T-helper 1 cell treated with Interleukin-12 subunit alpha and Interleukin-12 subunit beta and Interleukin-4 antibody, amounts not matched to agents 30 μg/mL and 1 μg/mL, for 36 hours (primary cell): Measurements from ENCODE around the gene MAN1C1.
"Not testable (repeated sequence)": the region's sequence is repeated elsewhere in the genome, so short reads cannot be mapped to it uniquely, and the experiment has no call there.

ENCODE experiments used
- H3K27ac Mint-ChIP-seq: one replicate; pipeline ENCODE4 v1.8.0; 2021; ENCODE audit warnings: mild to moderate bottlenecking, mixed read lengths
- H3K27me3 Mint-ChIP-seq: one replicate; pipeline ENCODE4 v1.8.0; 2021; ENCODE audit warnings: low read depth, mixed read lengths
- H3K36me3 Mint-ChIP-seq: one replicate; pipeline ENCODE4 v1.8.0; 2021; ENCODE audit warnings: low read depth, mixed read lengths
- H3K4me1 Mint-ChIP-seq: one replicate; pipeline ENCODE4 v1.8.0; 2021; ENCODE audit warnings: low read depth, mixed read lengths
- H3K4me3 Mint-ChIP-seq: one replicate; pipeline ENCODE4 v1.8.0; 2021; ENCODE audit warnings: mild to moderate bottlenecking, moderate library complexity, mixed read lengths
- H3K9me3 Mint-ChIP-seq: one replicate; pipeline ENCODE4 v1.8.0; 2021; ENCODE audit warnings: mixed read lengths

The MAN1C1 gene

GRCh38 chr1:25576459-25577133 lies 40.0 kb upstream of the MAN1C1 start:
- Mint-ChIP-seq H3K4me1 (no peaks in the 10 kb centered on the region), H3K36me3 (no peaks in the 10 kb centered on the region), H3K4me3 (no peak overlapping the region), H3K27me3 (peaks cover 23% of the 10 kb centered on the region), H3K27ac (no peak overlapping the region), H3K9me3 (no peaks in the 10 kb centered on the region)

- Mint-ChIP-seq H3K4me1 (no peaks in the 10 kb centered on the region), H3K4me3 (no peak overlapping the region), H3K27ac (no peak overlapping the region)
Measured at GRCh38 chr1:25577134-25577920, 39.3 kb upstream of the MAN1C1 start.

GRCh38 chr1:25579292-25580252 lies 37.0 kb upstream of the MAN1C1 start:
- Mint-ChIP-seq H3K9me3 (no peaks in the 10 kb centered on the region), H3K27me3 (peaks cover 27% of the 10 kb centered on the region), H3K36me3 (no peaks in the 10 kb centered on the region), H3K27ac (no peak overlapping the region), H3K4me3 (no peak overlapping the region), H3K4me1 (no peaks in the 10 kb centered on the region)

More at GRCh38 chr1:25577134-25577920, 39.3 kb upstream of the MAN1C1 start:
- Mint-ChIP-seq H3K9me3 (no peaks in the 10 kb centered on the region), H3K27me3 (peaks cover 23% of the 10 kb centered on the region), H3K36me3 (no peaks in the 10 kb centered on the region)

GRCh38 chr1:25580927-25581326 lies 35.7 kb upstream of the MAN1C1 start:
- Mint-ChIP-seq H3K36me3 (no peaks in the 10 kb centered on the region), H3K27ac (no peak overlapping the region), H3K4me3 (no peak overlapping the region), H3K27me3 (peaks cover 32% of the 10 kb centered on the region), H3K9me3 (no peaks in the 10 kb centered on the region), H3K4me1 (no peaks in the 10 kb centered on the region)

DNA sequence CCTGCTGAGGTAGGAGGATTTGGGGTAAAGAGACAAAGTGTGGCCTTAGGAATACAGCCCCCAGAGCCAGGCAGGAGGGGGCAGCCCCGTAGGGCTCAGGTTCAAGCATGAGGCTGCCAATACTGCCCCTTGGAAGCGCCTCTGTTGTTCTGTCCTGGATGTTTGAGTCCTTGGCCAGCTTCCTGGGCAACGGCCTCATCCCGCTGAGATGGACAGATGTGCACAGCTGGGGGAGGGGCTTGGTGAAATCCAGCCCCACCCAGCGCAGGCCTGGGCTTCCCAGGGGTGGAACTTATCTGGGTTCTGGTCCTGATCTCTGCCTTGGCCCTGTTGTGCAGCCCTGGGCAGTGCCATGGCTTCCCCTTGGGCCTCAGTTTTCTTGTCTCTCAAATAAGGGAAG lies 34.8 kb upstream of the MAN1C1 start:
- H3K9me3 Mint-ChIP-seq: no peaks in the 10 kb centered on the region
- H3K4me1 Mint-ChIP-seq: no peaks in the 10 kb centered on the region
- H3K27ac Mint-ChIP-seq: no peak overlapping the region
- no peak overlapping the region for H3K4me3 Mint-ChIP-seq
- no peaks in the 10 kb centered on the region for H3K36me3 Mint-ChIP-seq
- peaks cover 32% of the 10 kb centered on the region for H3K27me3 Mint-ChIP-seq

DNA sequence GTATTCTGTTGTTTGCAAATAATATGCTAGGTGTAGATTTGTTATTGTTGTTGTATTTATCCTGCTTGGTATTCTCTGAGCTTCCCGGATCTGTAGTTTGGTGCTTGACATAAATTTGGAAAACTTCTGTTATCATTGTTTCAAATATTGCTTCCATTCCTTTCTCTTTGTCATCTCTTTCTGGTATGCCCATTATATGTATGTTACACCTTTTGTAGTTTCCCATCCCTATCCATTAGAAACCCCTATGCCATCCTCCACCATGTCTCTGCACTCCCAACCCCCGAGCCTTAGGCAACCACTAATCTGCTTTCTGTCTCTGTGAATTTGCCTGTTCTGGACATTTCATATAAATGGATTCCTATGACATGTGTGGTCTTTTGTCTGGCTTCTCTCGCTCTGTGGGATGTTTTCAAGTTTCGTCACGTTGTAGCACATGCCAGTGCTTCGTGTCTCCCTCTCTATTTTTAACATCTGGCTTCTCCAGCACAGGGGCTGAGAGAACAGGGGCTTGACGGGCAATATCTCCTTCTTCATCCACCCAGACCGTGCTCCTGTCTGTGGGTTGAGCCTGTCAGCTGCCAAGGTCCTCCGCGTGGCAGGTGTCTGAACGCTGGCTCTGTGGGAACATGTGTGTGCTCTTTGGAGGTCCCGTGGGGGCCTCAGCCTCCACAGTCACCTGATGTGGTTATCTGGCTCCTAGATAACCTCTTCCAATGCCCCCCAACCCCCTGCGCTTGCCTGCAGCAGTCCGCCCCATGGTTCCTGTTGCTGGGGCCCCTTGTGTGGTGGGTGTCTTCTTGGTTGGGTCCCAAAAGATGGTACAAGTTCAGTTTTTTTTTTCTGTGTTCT lies 32.8 kb upstream of the MAN1C1 start:
- H3K4me3 Mint-ChIP-seq: no peak overlapping the region
- H3K27me3 Mint-ChIP-seq: peaks cover 40% of the 10 kb centered on the region
- H3K36me3 Mint-ChIP-seq: no peaks in the 10 kb centered on the region
- no peaks in the 10 kb centered on the region for H3K9me3 Mint-ChIP-seq
- H3K4me1 Mint-ChIP-seq: no peaks in the 10 kb centered on the region
- no peak overlapping the region for H3K27ac Mint-ChIP-seq

GRCh38 chr1:25586181-25586588 lies 30.4 kb upstream of the MAN1C1 start:
- no peak overlapping the region for H3K27ac Mint-ChIP-seq
- H3K36me3 Mint-ChIP-seq: no peaks in the 10 kb centered on the region
- H3K4me1 Mint-ChIP-seq: no peaks in the 10 kb centered on the region
- H3K4me3 Mint-ChIP-seq: no peak overlapping the region
- H3K9me3 Mint-ChIP-seq: no peaks in the 10 kb centered on the region
- peaks cover 33% of the 10 kb centered on the region for H3K27me3 Mint-ChIP-seq

GRCh38 chr1:25587290-25587689 lies 29.3 kb upstream of the MAN1C1 start:
- Mint-ChIP-seq H3K27ac (no peak overlapping the region), H3K27me3 (peaks cover 30% of the 10 kb centered on the region), H3K4me3 (no peak overlapping the region), H3K9me3 (no peaks in the 10 kb centered on the region), H3K36me3 (no peaks in the 10 kb centered on the region), H3K4me1 (no peaks in the 10 kb centered on the region)

DNA sequence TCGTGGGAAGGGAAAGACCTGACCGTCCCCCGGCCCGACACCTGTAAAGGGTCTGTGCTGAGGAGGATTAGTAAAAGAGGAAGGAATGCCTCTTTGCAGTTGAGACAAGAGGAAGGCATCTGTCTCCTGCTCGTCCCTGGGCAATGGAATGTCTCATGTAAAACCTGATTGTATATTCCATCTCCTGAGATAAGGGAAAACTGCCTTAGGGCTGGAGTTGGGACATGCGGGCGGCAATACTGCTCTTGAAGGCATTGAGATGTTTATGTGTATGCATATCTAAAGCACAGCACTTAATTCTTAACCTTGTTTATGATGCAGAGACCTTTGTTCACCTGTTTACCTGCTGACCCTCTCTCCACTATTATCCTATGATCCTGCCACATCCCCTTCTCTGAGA lies 28.4 kb upstream of the MAN1C1 start:
- H3K27ac Mint-ChIP-seq, H3K36me3 Mint-ChIP-seq, H3K9me3 Mint-ChIP-seq, H3K4me1 Mint-ChIP-seq, H3K4me3 Mint-ChIP-seq: not testable (repeated sequence)
- peaks cover 33% of the 10 kb centered on the region for H3K27me3 Mint-ChIP-seq

- not testable (repeated sequence) for H3K4me3 Mint-ChIP-seq, H3K27ac Mint-ChIP-seq, H3K4me1 Mint-ChIP-seq, H3K9me3 Mint-ChIP-seq, H3K36me3 Mint-ChIP-seq
- peaks cover 34% of the 10 kb centered on the region for H3K27me3 Mint-ChIP-seq
Measured at GRCh38 chr1:25588786-25589185, 27.8 kb upstream of the MAN1C1 start.

- Mint-ChIP-seq H3K9me3 (no peaks in the 10 kb centered on the region), H3K4me1 (no peaks in the 10 kb centered on the region), H3K27me3 (peaks cover 32% of the 10 kb centered on the region), H3K4me3 (no peak overlapping the region), H3K36me3 (no peaks in the 10 kb centered on the region), H3K27ac (no peak overlapping the region)
Measured at GRCh38 chr1:25590096-25590824, 26.3 kb upstream of the MAN1C1 start.

- Mint-ChIP-seq H3K4me1 (no peaks in the 10 kb centered on the region), H3K27ac (no peak overlapping the region), H3K27me3 (peaks cover 47% of the 10 kb centered on the region), H3K9me3 (peaks cover 3% of the 10 kb centered on the region), H3K4me3 (no peak overlapping the region), H3K36me3 (no peaks in the 10 kb centered on the region)
Measured at GRCh38 chr1:25593861-25594260, 22.7 kb upstream of the MAN1C1 start.

DNA sequence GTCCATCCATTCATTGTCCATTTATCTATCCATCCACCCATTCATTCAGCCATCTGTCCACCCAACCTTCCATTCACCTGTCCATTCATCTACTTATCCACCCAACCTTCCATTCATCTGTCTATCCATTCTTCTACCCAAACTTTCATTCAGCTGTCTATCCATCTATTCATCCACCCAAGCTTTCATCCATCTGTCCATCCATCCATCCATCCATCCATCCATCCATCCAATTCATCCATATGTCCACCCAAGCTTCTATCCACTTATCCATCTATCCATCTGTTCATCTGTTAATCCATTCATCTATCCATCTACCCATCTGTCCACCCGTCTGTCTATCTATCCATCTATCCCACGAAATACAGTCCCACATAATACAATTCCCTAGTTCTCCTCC lies 21.6 kb upstream of the MAN1C1 start:
- peaks cover 6% of the 10 kb centered on the region for H3K9me3 Mint-ChIP-seq
- H3K4me1 Mint-ChIP-seq: no peaks in the 10 kb centered on the region
- H3K27me3 Mint-ChIP-seq: peaks cover 52% of the 10 kb centered on the region
- no peak overlapping the region for H3K27ac Mint-ChIP-seq
- no peak overlapping the region for H3K4me3 Mint-ChIP-seq
- H3K36me3 Mint-ChIP-seq: no peaks in the 10 kb centered on the region
